CD4-positive, alpha-beta T cell (primary cell): ENCODE results near the gene ZCCHC4. TPM values are rescaled to one million over a fixed set of nuclear protein-coding genes. Genes with fewer than 3 reads are reported as not detected.

Experiments
- ATAC-seq: fragments of 200-7000 bp; cut with Tn5 transposase; one replicate; pipeline ENCODE4 v1.10.0; 2022; ENCODE audit warnings: mild to moderate bottlenecking; ENCODE audit not compliant: poor library complexity
- CTCF ChIA-PET: fragments of 350-600 bp; sonication (Branson Sonifier 250); formaldehyde crosslinking; loops from one replicate; lab custom pipeline; 2021; ENCODE audit warnings: antibody characterized with exemption, inconsistent platforms; lab: Charles Lee
- POLR2A ChIA-PET: fragments of 350-600 bp; sonication (Branson Sonifier 250); formaldehyde crosslinking; loops from one replicate; lab custom pipeline; 2021; ENCODE audit warnings: antibody characterized with exemption, inconsistent platforms; lab: Charles Lee
- DNase-seq, 14 experiments: peaks; one replicate each; pipeline ENCODE4 v3.0.0-alpha.2; 2013 to 2020; ENCODE audit warnings: mixed read lengths in 2 of 14
- H3K27ac ChIP-seq, 2 donors: one replicate each; pipeline versions ENCODE4 v1.5.1 to v1.7.0; 2013; ENCODE audit warnings: low read length in 2 of 2, low read depth in 1 of 2, mild to moderate bottlenecking in 1 of 2
- H3K27me3 ChIP-seq, 2 experiments: 1 replicate in 1 of 2; 2 replicates in 1 of 2; pipeline versions ENCODE4 v1.6.1 to v1.7.0; 2013; ENCODE audit warnings: low read length in 2 of 2, control low read depth in 1 of 2, mild to moderate bottlenecking in 1 of 2, moderate library complexity in 1 of 2; ENCODE audit not compliant: insufficient read depth in 2 of 2, control insufficient read depth in 1 of 2
- H3K36me3 ChIP-seq: one replicate; pipeline ENCODE4 v1.6.1; 2013; ENCODE audit warnings: low read length, control low read depth; ENCODE audit not compliant: insufficient read depth
- H3K4me1 ChIP-seq: one replicate; pipeline ENCODE4 v1.6.1; 2013; ENCODE audit warnings: low read length, control low read depth; ENCODE audit not compliant: insufficient read depth
- H3K4me3 ChIP-seq: one replicate; pipeline ENCODE4 v1.5.1; 2013; ENCODE audit warnings: mild to moderate bottlenecking, low read length, moderate library complexity
- H3K9me3 ChIP-seq, 2 experiments: 1 replicate in 1 of 2; 2 replicates in 1 of 2; pipeline versions ENCODE4 v1.6.1 to v1.7.0; 2013; ENCODE audit warnings: low read length in 2 of 2, mild to moderate bottlenecking in 2 of 2, control low read depth in 1 of 2, moderate library complexity in 1 of 2; ENCODE audit not compliant: control insufficient read depth in 1 of 2, insufficient read depth in 1 of 2
- H3K27ac Mint-ChIP-seq: one replicate; pipeline ENCODE4 v1.8.0; 2020; ENCODE audit warnings: mixed read lengths
- H3K27me3 Mint-ChIP-seq: one replicate; pipeline ENCODE4 v1.8.0; 2021; ENCODE audit warnings: mixed read lengths
- H3K36me3 Mint-ChIP-seq: one replicate; pipeline ENCODE4 v1.8.0; 2021; ENCODE audit warnings: low read depth, mixed read lengths
- H3K4me1 Mint-ChIP-seq: one replicate; pipeline ENCODE4 v1.8.0; 2021; ENCODE audit warnings: low read depth, mixed read lengths
- H3K4me3 Mint-ChIP-seq: one replicate; pipeline ENCODE4 v1.8.0; 2020; ENCODE audit warnings: mild to moderate bottlenecking, mixed read lengths
- H3K9me3 Mint-ChIP-seq: one replicate; pipeline ENCODE4 v1.8.0; 2020; ENCODE audit warnings: mixed read lengths
- intact Hi-C, 2 experiments: fragments of 100-400 bp; cut with DNase I in 1 of 2; cut with micrococcal nuclease in 1 of 2; formaldehyde crosslinking; loops; one replicate each; pipeline versions ENCODE4 v1.15.1 to v1.9.0; 2023 to 2025; cut with DNase I, micrococcal nuclease
- total RNA-seq, 174 experiments: library from RNA in 2 of 174; stranded (reverse) in 2 of 174; gene quantifications; one replicate each; pipeline ENCODE4 v1.2.3 and lab custom pipeline; 2021 to 2026
- TF ChIP-seq, protein P1 (sequence below): fragments of 200-600 bp; IDR thresholded peaks from one replicate; pipeline ENCODE4 v1.8.0; 2022; ENCODE audit warnings: antibody characterized with exemption, mild to moderate bottlenecking

ZCCHC4 gene
- total RNA-seq, 2 experiments from 2014 or later: 6.4 to 6.7 TPM

DNA sequence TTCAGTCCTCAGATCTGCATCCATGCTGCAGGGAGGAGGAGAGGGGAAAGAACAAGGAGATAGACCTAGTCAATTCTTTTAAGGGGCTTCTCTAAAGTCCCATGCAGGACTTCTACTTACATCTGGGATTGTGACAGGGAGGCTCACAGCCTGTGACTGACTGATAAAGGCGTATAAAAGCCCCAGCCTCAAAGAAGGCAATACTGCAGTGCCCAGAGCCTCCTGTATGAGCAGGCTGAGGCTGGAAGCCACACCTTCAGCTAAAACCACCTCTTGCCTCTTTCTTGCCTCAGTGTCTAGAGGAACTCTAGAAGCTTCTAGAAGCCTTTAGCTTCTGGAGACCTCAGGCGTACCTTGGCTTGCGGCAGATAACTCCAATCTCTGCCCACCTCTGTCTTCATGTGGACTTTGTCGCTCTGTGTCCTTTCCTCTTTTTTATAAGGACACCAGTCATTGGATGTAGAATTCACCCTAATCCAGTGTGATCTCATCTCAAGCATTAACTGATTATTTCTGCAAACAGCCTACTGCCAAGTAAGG is 6.0 kb upstream of the ZCCHC4 start:
- Mint-ChIP-seq H3K9me3 (no peaks in the 10 kb centered on the region), H3K36me3 (no peaks in the 10 kb centered on the region), H3K27ac (no peak overlapping the region), H3K4me3 (no peak overlapping the region), H3K4me1 (no peaks in the 10 kb centered on the region), H3K27me3 (peaks cover 38% of the 10 kb centered on the region)
- DNase-seq (no peak), ATAC-seq (no peak)
- intact Hi-C loops: no loop called here
- no peaks in the 10 kb centered on the region for H3K36me3 ChIP-seq
- H3K9me3 ChIP-seq: no peaks in the 10 kb centered on the region
- CTCF ChIA-PET: no interaction called here
- H3K4me1 ChIP-seq: no peaks in the 10 kb centered on the region
- peaks cover 0 to 4% of the 10 kb centered on the region in 2 experiments for H3K27me3 ChIP-seq
- POLR2A ChIA-PET: no interaction called here
- no peak overlapping the region for H3K4me3 ChIP-seq
- TF ChIP-seq, protein P1, sequence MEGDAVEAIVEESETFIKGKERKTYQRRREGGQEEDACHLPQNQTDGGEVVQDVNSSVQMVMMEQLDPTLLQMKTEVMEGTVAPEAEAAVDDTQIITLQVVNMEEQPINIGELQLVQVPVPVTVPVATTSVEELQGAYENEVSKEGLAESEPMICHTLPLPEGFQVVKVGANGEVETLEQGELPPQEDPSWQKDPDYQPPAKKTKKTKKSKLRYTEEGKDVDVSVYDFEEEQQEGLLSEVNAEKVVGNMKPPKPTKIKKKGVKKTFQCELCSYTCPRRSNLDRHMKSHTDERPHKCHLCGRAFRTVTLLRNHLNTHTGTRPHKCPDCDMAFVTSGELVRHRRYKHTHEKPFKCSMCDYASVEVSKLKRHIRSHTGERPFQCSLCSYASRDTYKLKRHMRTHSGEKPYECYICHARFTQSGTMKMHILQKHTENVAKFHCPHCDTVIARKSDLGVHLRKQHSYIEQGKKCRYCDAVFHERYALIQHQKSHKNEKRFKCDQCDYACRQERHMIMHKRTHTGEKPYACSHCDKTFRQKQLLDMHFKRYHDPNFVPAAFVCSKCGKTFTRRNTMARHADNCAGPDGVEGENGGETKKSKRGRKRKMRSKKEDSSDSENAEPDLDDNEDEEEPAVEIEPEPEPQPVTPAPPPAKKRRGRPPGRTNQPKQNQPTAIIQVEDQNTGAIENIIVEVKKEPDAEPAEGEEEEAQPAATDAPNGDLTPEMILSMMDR: no peak
- no peak overlapping the region for H3K27ac ChIP-seq

DNA sequence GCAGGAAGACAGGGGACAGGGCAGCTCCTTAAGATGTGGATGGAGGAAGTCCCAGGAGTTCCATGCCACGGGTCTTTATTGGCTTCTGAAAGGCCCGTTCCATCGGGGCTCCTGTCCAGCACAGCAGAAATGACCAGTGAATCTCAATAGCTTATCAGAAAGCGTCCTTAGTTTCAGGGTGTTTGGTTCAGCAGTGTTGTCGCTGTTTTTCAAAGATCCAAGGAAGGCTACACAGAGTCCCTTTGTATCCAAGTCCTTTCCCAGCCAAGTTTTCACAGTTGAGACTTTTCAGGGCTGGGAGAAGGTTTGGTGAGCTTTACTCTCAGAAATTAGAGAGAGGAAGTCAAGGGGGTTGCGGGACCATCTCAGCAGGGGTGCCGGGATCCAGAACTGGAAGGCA is 5.0 kb upstream of the ZCCHC4 start:
- Histone ChIP-seq H3K9me3 (no peaks in the 10 kb centered on the region), H3K27me3 (peaks cover 0 to 4% of the 10 kb centered on the region in 2 experiments), H3K36me3 (no peaks in the 10 kb centered on the region), H3K27ac (no peak overlapping the region), H3K4me1 (peaks cover 3% of the 10 kb centered on the region), H3K4me3 (no peak overlapping the region)
- Mint-ChIP-seq H3K4me1 (peaks cover 8% of the 10 kb centered on the region), H3K27me3 (peaks cover 38% of the 10 kb centered on the region), H3K4me3 (no peak overlapping the region), H3K36me3 (peaks cover 2% of the 10 kb centered on the region), H3K27ac (no peak overlapping the region), H3K9me3 (no peaks in the 10 kb centered on the region)
- ChIA-PET CTCF (no interaction called here), POLR2A (no interaction called here)
- intact Hi-C loops: no loop called here
- ATAC-seq (no peak), DNase-seq (no peak)
- TF ChIP-seq, protein P1: no peak

DNA sequence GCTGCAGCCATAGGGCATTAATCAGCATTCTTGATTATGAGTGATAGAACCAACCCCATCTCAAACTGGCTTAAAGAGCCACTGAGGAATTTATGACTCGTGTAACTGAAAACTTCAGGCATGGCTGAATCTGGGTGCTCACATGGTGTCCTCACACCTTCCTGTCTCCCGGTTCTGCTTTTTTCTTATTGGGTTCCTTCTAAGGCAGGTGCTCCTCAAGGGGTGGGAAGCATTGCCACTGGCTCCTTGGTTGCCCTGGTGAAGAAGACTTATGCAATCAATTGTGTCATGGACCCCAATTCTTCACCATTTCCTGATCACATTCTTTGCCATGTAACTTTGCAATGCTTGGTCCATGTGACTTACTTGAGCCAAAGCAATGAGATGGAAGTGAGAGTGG is 4.3 kb upstream of the ZCCHC4 start:
- ChIA-PET POLR2A (no interaction called here), CTCF (interaction anchor here (0.6 kb wide), 1 partner anchor 1294 kb away, joined by 4 read pairs; no protein-coding TSS in a partner anchor)
- Histone ChIP-seq H3K4me3 (no peak overlapping the region), H3K4me1 (peaks cover 9% of the 10 kb centered on the region), H3K27ac (no peak overlapping the region), H3K36me3 (no peaks in the 10 kb centered on the region), H3K27me3 (peaks cover 0 to 4% of the 10 kb centered on the region in 2 experiments), H3K9me3 (no peaks in the 10 kb centered on the region)
- H3K36me3 Mint-ChIP-seq: peaks cover 6% of the 10 kb centered on the region
- ATAC-seq (no peak), DNase-seq (no peak)
- no peak overlapping the region for H3K4me3 Mint-ChIP-seq
- H3K27me3 Mint-ChIP-seq: peaks cover 36% of the 10 kb centered on the region
- intact Hi-C loops: no loop called here
- peaks cover 15% of the 10 kb centered on the region for H3K4me1 Mint-ChIP-seq
- no peaks in the 10 kb centered on the region for H3K9me3 Mint-ChIP-seq
- TF ChIP-seq, protein P1: no peak
- no peak overlapping the region for H3K27ac Mint-ChIP-seq
